ENCODE data around the gene GART. TPM values are rescaled to one million over a fixed set of nuclear protein-coding genes. Genes with fewer than 3 reads are reported as not detected.
"Not testable (repeated sequence)": the region's sequence is repeated elsewhere in the genome, so short reads cannot be mapped to it uniquely, and the experiment has no call there.

The GART gene
- total RNA-seq, 2 experiments from 2014 or later, result 223 to 231 TPM

GRCh38 chr21:33518899-33519298, 23.0 kb downstream of the GART start:
- Mint-ChIP-seq H3K4me1 (peaks cover 13% of the 10 kb centered on the region), H3K36me3 (ENCODE audit: low read depth) (peaks cover 54% of the 10 kb centered on the region), H3K27ac (no peak overlapping the region), H3K9me3 (ENCODE audit: low read depth) (no peaks in the 10 kb centered on the region), H3K27me3 (no peaks in the 10 kb centered on the region), H3K4me3 (no peak overlapping the region)
- ChIA-PET POLR2A (no interaction called here), CTCF (interaction anchor here (0.6 to 1.2 kb wide), 2 partner anchors 33 to 910 kb away, joined by 3 read pairs; no protein-coding TSS in a partner anchor)
- DNase-seq (no peak), ATAC-seq (no peak)
- intact Hi-C loops (cut with DNase I, micrococcal nuclease), result no loop called here

- intact Hi-C loops (cut with DNase I, micrococcal nuclease), result no loop called here
- no peak overlapping the region for H3K4me3 Mint-ChIP-seq
- ChIA-PET POLR2A (interaction anchor here (1.9 kb wide), 1 partner anchor 34 kb away, joined by 6 read pairs; the partner anchor contains the start of gene TMEM50B), CTCF (interaction anchor here (1.0 to 1.3 kb wide), 3 partner anchors 12 to 92 kb away, joined by 3 to 5 read pairs (median 3); no protein-coding TSS in a partner anchor)
- H3K4me1 Mint-ChIP-seq, result peaks cover 13% of the 10 kb centered on the region
- DNase-seq (no peak), ATAC-seq (peak; percentile 71)
- H3K27me3 Mint-ChIP-seq, result no peaks in the 10 kb centered on the region
- H3K9me3 Mint-ChIP-seq (ENCODE audit: low read depth), result no peaks in the 10 kb centered on the region
- H3K36me3 Mint-ChIP-seq (ENCODE audit: low read depth), result peaks cover 65% of the 10 kb centered on the region
- H3K27ac Mint-ChIP-seq, result peak overlapping the region; percentile 55
Measured at GRCh38 chr21:33514229-33514628, 27.7 kb downstream of the GART start.

GRCh38 chr21:33512481-33512880, 29.4 kb downstream of the GART start:
- no peak for DNase-seq
- CTCF ChIA-PET, result interaction anchor here (0.7 to 0.9 kb wide), 2 partner anchors 10 to 29 kb away, joined by 3 to 4 read pairs; no protein-coding TSS in a partner anchor
- no peaks in the 10 kb centered on the region for H3K9me3 Mint-ChIP-seq (ENCODE audit: low read depth)
- H3K27me3 Mint-ChIP-seq, result no peaks in the 10 kb centered on the region
- no peak for ATAC-seq
- peaks cover 66% of the 10 kb centered on the region for H3K36me3 Mint-ChIP-seq (ENCODE audit: low read depth)
- H3K4me1 Mint-ChIP-seq, result peaks cover 13% of the 10 kb centered on the region
- no peak overlapping the region for H3K27ac Mint-ChIP-seq
- no peak overlapping the region for H3K4me3 Mint-ChIP-seq
- intact Hi-C loops (cut with DNase I, micrococcal nuclease), result no loop called here
- POLR2A ChIA-PET, result interaction anchor here (0.7 kb wide), 1 partner anchor 216 kb away, joined by 3 read pairs; no protein-coding TSS in a partner anchor

GRCh38 chr21:33511639-33512038, 30.3 kb downstream of the GART start:
- peaks cover 66% of the 10 kb centered on the region for H3K36me3 Mint-ChIP-seq (ENCODE audit: low read depth)
- H3K27me3 Mint-ChIP-seq, result no peaks in the 10 kb centered on the region
- ATAC-seq (no peak), DNase-seq (no peak)
- H3K9me3 Mint-ChIP-seq (ENCODE audit: low read depth), result peaks cover 3% of the 10 kb centered on the region
- H3K4me1 Mint-ChIP-seq, result peaks cover 13% of the 10 kb centered on the region
- H3K27ac Mint-ChIP-seq, result no peak overlapping the region
- H3K4me3 Mint-ChIP-seq, result no peak overlapping the region
- CTCF ChIA-PET, result interaction anchor here (0.7 kb wide), 1 partner anchor 29 kb away, joined by 4 read pairs; no protein-coding TSS in a partner anchor
- POLR2A ChIA-PET, result no interaction called here
- intact Hi-C loops (cut with DNase I, micrococcal nuclease), result no loop called here

- ATAC-seq (no peak), DNase-seq (no peak)
- ChIA-PET CTCF (interaction anchor here (0.6 kb wide), 1 partner anchor 59 kb away, joined by 3 read pairs; no protein-coding TSS in a partner anchor), POLR2A (no interaction called here)
- Mint-ChIP-seq H3K9me3 (ENCODE audit: low read depth) (peaks cover 3% of the 10 kb centered on the region), H3K36me3 (ENCODE audit: low read depth) (peaks cover 67% of the 10 kb centered on the region), H3K27me3 (no peaks in the 10 kb centered on the region), H3K4me3 (no peak overlapping the region), H3K27ac (no peak overlapping the region), H3K4me1 (peaks cover 13% of the 10 kb centered on the region)
- intact Hi-C loops (cut with DNase I, micrococcal nuclease), result no loop called here
Measured at GRCh38 chr21:33510826-33511225, 31.1 kb downstream of the GART start.

GRCh38 chr21:33507003-33507402, 34.9 kb downstream of the GART start:
- H3K9me3 Mint-ChIP-seq (ENCODE audit: low read depth); DNase-seq; ATAC-seq; POLR2A ChIA-PET; H3K27ac Mint-ChIP-seq; H3K4me3 Mint-ChIP-seq; intact Hi-C loops (cut with DNase I, micrococcal nuclease); H3K4me1 Mint-ChIP-seq; H3K27me3 Mint-ChIP-seq: not testable (repeated sequence)
- CTCF ChIA-PET, result interaction anchor here (1.1 kb wide), 1 partner anchor 11 kb away, joined by 3 read pairs; no protein-coding TSS in a partner anchor
- peaks cover 73% of the 10 kb centered on the region for H3K36me3 Mint-ChIP-seq (ENCODE audit: low read depth)

GRCh38 chr21:33505833-33506232, 36.1 kb downstream of the GART start:
- no peaks in the 10 kb centered on the region for H3K27me3 Mint-ChIP-seq
- intact Hi-C loops (cut with DNase I, micrococcal nuclease), result no loop called here
- no peak for ATAC-seq
- no peak overlapping the region for H3K27ac Mint-ChIP-seq
- no peak for DNase-seq
- no peak overlapping the region for H3K4me3 Mint-ChIP-seq
- ChIA-PET POLR2A (interaction anchor here (0.6 kb wide), 1 partner anchor 14 kb away, joined by 4 read pairs; no protein-coding TSS in a partner anchor), CTCF (interaction anchor here (0.6 to 0.8 kb wide), 2 partner anchors 15 to 1929 kb away, joined by 3 read pairs; no protein-coding TSS in a partner anchor)
- H3K9me3 Mint-ChIP-seq (ENCODE audit: low read depth), result peaks cover 3% of the 10 kb centered on the region
- H3K36me3 Mint-ChIP-seq (ENCODE audit: low read depth), result peaks cover 62% of the 10 kb centered on the region
- H3K4me1 Mint-ChIP-seq, result no peaks in the 10 kb centered on the region

- CTCF ChIA-PET, result interaction anchor here (0.9 kb wide), 1 partner anchor 110 kb away, joined by 3 read pairs; no protein-coding TSS in a partner anchor
- H3K4me1 Mint-ChIP-seq, result peaks cover 5% of the 10 kb centered on the region
- no peak for DNase-seq
- H3K27me3 Mint-ChIP-seq, result no peaks in the 10 kb centered on the region
- intact Hi-C loops (cut with DNase I, micrococcal nuclease), result no loop called here
- H3K4me3 Mint-ChIP-seq, result no peak overlapping the region
- no peak for ATAC-seq
- POLR2A ChIA-PET, result no interaction called here
- H3K36me3 Mint-ChIP-seq (ENCODE audit: low read depth), result no peaks in the 10 kb centered on the region
- no peak overlapping the region for H3K27ac Mint-ChIP-seq
- no peaks in the 10 kb centered on the region for H3K9me3 Mint-ChIP-seq (ENCODE audit: low read depth)
Measured at GRCh38 chr21:33496345-33496744, 45.6 kb downstream of the GART start.

- Mint-ChIP-seq H3K36me3 (ENCODE audit: low read depth) (no peaks in the 10 kb centered on the region), H3K9me3 (ENCODE audit: low read depth) (no peaks in the 10 kb centered on the region), H3K27me3 (no peaks in the 10 kb centered on the region), H3K4me1 (peaks cover 8% of the 10 kb centered on the region), H3K4me3 (no peak overlapping the region), H3K27ac (no peak overlapping the region)
- CTCF ChIA-PET, result no interaction called here
- DNase-seq (no peak), ATAC-seq (no peak)
- intact Hi-C loops (cut with DNase I, micrococcal nuclease), result no loop called here
- POLR2A ChIA-PET, result no interaction called here
Measured at GRCh38 chr21:33495743-33496142, 46.2 kb downstream of the GART start.

GRCh38 chr21:33493756-33494155, 48.2 kb downstream of the GART start:
- no peak overlapping the region for H3K4me3 Mint-ChIP-seq
- POLR2A ChIA-PET, result no interaction called here

GRCh38 chr21:33492571-33492970, 49.3 kb downstream of the GART start:
- no peaks in the 10 kb centered on the region for H3K27me3 Mint-ChIP-seq
- DNase-seq, result no peak
- ATAC-seq, result no peak
- no peak overlapping the region for H3K27ac Mint-ChIP-seq
- no peaks in the 10 kb centered on the region for H3K36me3 Mint-ChIP-seq (ENCODE audit: low read depth)
- ChIA-PET CTCF (no interaction called here), POLR2A (no interaction called here)
- no peaks in the 10 kb centered on the region for H3K9me3 Mint-ChIP-seq (ENCODE audit: low read depth)
- H3K4me1 Mint-ChIP-seq, result peaks cover 9% of the 10 kb centered on the region
- H3K4me3 Mint-ChIP-seq, result peak overlapping the region; percentile 87
- intact Hi-C loops (cut with DNase I, micrococcal nuclease), result loop anchor here in 1 of 2 experiments (5.0 kb wide), 1 partner anchor 765 kb away; the partner anchor contains the start of gene SYNJ1

More at GRCh38 chr21:33493756-33494155, 48.2 kb downstream of the GART start:
- intact Hi-C loops (cut with DNase I, micrococcal nuclease), result loop anchor here in 1 of 2 experiments (5.0 kb wide), 1 partner anchor 766 kb away; the partner anchor contains the start of gene SYNJ1
- H3K9me3 Mint-ChIP-seq (ENCODE audit: low read depth), result no peaks in the 10 kb centered on the region
- ATAC-seq (no peak), DNase-seq (no peak)
- CTCF ChIA-PET, result no interaction called here
- no peaks in the 10 kb centered on the region for H3K27me3 Mint-ChIP-seq
- no peaks in the 10 kb centered on the region for H3K36me3 Mint-ChIP-seq (ENCODE audit: low read depth)
- peaks cover 9% of the 10 kb centered on the region for H3K4me1 Mint-ChIP-seq
- H3K27ac Mint-ChIP-seq, result no peak overlapping the region
